ENCODE data around the gene DCD. TPM values are rescaled to one million over a fixed set of nuclear protein-coding genes. Genes with fewer than 3 reads are reported as not detected.

The DCD gene, protein sequence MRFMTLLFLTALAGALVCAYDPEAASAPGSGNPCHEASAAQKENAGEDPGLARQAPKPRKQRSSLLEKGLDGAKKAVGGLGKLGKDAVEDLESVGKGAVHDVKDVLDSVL
- total RNA-seq = not detected

DNA sequence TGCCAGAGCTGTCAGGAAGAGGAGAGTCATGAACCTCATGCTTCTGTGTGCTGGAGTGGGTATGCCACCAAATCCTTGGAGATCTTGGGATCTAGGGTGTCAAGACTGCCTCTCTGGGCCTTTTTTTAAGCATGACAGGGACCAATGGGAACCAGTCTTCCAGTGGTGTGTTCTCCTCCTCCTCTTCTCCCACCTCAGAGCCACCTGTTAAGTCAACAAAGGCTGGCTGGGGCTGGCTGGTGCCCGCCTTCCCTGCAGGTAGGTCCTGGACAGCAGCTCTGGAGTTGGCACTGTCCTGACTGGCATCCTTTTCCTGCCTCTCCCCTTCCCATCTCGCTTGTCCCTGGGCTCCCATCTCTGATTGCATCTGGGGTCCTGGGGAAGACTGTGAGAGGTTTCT is at the start of gene DCD:
TSS of gene DCD (minus strand) at position 101 of the 400 bp plus-strand sequence. CDS start at position 39, 62 bp downstream.
- no peaks in the 10 kb centered on the region for H3K27me3 ChIP-seq
- no peak within 1 kb of the TSS for H3K4me3 ChIP-seq
- H3K36me3 ChIP-seq = no peaks in the 10 kb centered on the region
- no peak for DNase-seq
- no peak for TF ChIP-seq POLR2A (IDR thresholded peaks at IDR 0.05)
- TF ChIP-seq, protein P1, sequence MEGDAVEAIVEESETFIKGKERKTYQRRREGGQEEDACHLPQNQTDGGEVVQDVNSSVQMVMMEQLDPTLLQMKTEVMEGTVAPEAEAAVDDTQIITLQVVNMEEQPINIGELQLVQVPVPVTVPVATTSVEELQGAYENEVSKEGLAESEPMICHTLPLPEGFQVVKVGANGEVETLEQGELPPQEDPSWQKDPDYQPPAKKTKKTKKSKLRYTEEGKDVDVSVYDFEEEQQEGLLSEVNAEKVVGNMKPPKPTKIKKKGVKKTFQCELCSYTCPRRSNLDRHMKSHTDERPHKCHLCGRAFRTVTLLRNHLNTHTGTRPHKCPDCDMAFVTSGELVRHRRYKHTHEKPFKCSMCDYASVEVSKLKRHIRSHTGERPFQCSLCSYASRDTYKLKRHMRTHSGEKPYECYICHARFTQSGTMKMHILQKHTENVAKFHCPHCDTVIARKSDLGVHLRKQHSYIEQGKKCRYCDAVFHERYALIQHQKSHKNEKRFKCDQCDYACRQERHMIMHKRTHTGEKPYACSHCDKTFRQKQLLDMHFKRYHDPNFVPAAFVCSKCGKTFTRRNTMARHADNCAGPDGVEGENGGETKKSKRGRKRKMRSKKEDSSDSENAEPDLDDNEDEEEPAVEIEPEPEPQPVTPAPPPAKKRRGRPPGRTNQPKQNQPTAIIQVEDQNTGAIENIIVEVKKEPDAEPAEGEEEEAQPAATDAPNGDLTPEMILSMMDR (IDR thresholded peaks at IDR 0.05) = no peak
- no peaks in the 10 kb centered on the region for H3K9me3 ChIP-seq
- no peaks in the 10 kb centered on the region for H3K4me1 ChIP-seq
- intact Hi-C loops (cut with DNase I; ENCODE audit: low total_unique reads) = no loop called here
- H3K27ac ChIP-seq = no peak within 1 kb of the TSS

DNA sequence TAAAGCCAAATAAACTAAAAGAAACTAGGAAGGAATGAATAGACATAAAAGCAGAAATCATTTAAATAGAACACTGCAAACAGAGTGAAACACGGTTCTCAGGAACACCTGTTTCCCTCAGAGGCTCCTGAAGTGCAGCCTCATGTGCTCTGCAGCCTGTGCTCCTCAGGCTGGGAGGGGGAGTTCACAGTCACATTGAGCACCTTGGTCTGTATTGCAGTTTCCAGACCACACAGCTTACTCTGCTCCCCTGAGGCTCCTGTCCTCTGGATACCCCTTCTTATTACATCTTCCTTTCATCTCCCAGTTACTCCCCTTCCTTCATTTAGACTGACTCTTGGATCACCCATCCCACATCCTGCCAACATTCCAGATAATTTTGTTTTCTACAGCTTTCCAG is 49.7 kb upstream of the DCD start:
- Histone ChIP-seq H3K4me1 (no peaks in the 10 kb centered on the region), H3K4me3 (no peak overlapping the region), H3K36me3 (no peaks in the 10 kb centered on the region), H3K9me3 (no peaks in the 10 kb centered on the region), H3K27me3 (no peaks in the 10 kb centered on the region), H3K27ac (no peak overlapping the region)
- TF ChIP-seq, protein P1 (IDR thresholded peaks at IDR 0.05) = no peak
- TF ChIP-seq POLR2A (IDR thresholded peaks at IDR 0.05) = no peak
- intact Hi-C loops (cut with DNase I; ENCODE audit: low total_unique reads) = no loop called here
- no peak for DNase-seq

DNA sequence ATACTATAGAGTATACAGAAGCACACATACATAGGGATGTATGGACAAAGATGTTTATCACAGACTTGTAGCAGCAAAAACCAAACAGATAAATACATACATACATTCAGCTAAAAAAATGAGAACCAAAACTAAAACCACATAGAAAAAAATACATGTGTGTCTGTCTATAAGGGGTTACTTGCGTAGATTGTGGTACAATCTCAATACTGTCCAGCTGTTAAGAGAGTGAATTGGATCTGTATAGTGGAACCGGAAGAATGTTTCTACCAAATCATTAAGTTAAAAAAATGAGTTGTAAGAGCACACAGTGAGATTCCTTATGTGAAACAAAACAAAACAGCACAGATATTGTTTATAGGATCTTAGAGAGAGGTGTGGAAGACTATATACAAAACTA is 44.2 kb upstream of the DCD start:
- Histone ChIP-seq H3K27me3 (no peaks in the 10 kb centered on the region), H3K4me3 (no peak overlapping the region), H3K36me3 (no peaks in the 10 kb centered on the region), H3K27ac (no peak overlapping the region), H3K4me1 (no peaks in the 10 kb centered on the region), H3K9me3 (no peaks in the 10 kb centered on the region)
- intact Hi-C loops (cut with DNase I; ENCODE audit: low total_unique reads) = no loop called here
- no peak for TF ChIP-seq POLR2A (IDR thresholded peaks at IDR 0.05)
- TF ChIP-seq, protein P1 (IDR thresholded peaks at IDR 0.05) = no peak
- DNase-seq = no peak

DNA sequence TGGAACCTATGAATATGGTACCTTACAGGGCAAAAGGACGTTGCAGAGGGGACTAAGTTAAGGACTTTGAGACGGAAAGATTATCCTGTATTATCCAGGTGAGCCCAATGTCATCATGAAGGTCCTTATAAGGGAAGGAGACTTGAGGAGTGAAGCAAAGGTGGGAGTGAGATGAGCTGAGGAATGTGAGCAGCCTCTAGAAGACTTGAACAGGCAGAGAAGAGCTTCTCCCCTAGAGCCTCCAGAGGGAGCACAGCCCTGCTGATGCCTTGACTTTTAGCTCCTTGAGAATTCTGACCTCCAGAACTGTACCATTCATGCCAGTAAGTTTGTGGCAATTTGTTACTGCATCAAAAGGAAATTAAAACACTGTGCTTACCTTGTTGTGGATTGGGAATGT is 41.8 kb upstream of the DCD start:
- no peak for TF ChIP-seq POLR2A (IDR thresholded peaks at IDR 0.05)
- TF ChIP-seq, protein P1 (IDR thresholded peaks at IDR 0.05) = no peak
- no peaks in the 10 kb centered on the region for H3K36me3 ChIP-seq
- no peak overlapping the region for H3K27ac ChIP-seq
- H3K27me3 ChIP-seq = no peaks in the 10 kb centered on the region
- H3K9me3 ChIP-seq = no peaks in the 10 kb centered on the region
- intact Hi-C loops (cut with DNase I; ENCODE audit: low total_unique reads) = no loop called here
- no peaks in the 10 kb centered on the region for H3K4me1 ChIP-seq
- no peak overlapping the region for H3K4me3 ChIP-seq
- no peak for DNase-seq

DNA sequence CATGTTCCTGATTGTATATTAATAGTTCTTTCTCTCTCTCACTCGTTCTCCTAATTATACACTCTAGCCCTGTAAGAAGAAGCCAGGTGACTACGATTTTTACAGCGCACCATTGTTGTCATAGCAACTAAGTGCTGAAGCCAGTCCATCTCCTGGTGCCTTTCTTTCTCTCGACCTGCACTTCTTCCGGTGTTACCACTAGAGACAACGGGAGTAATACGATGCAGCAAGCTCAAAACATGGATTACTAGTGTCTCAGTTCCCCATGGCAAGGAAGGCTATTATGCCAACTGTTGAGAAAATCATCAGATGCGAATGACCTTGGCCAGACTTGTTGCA is 40.8 kb upstream of the DCD start:
- no peak overlapping the region for H3K27ac ChIP-seq
- no peak for TF ChIP-seq POLR2A (IDR thresholded peaks at IDR 0.05)
- TF ChIP-seq, protein P1 (IDR thresholded peaks at IDR 0.05) = no peak
- no peaks in the 10 kb centered on the region for H3K27me3 ChIP-seq
- no peak overlapping the region for H3K4me3 ChIP-seq
- intact Hi-C loops (cut with DNase I; ENCODE audit: low total_unique reads) = no loop called here
- no peak for DNase-seq
- no peaks in the 10 kb centered on the region for H3K9me3 ChIP-seq
- H3K36me3 ChIP-seq = no peaks in the 10 kb centered on the region
- no peaks in the 10 kb centered on the region for H3K4me1 ChIP-seq

Measured in uterus (tissue), 4 donors.